MCF 10A (cell line): ENCODE results near the gene HLF. TPM values are rescaled to one million over a fixed set of nuclear protein-coding genes. Genes with fewer than 3 reads are reported as not detected.

Experiments used
- BruUV-seq: library from RNA; stranded (reverse); fragments of 400-500 nt; replicated peaks from 2 replicates; lab custom pipeline; 2021; lab: Mats Ljungman, UMichigan
- CTCF ChIA-PET: fragments of 300-600 bp; sonication (Branson Sonifier 250); formaldehyde crosslinking; extraction: SDS; loops from one replicate; lab custom pipeline; 2021; ENCODE audit warnings: antibody characterized with exemption, inconsistent platforms; lab: Yijun Ruan, JAX
- POLR2A ChIA-PET: fragments of 300-600, 350-650 bp; sonication (Branson Sonifier 250); formaldehyde crosslinking; extraction: SDS; loops from one replicate; lab custom pipeline; 2020; ENCODE audit warnings: antibody characterized with exemption, inconsistent platforms; lab: Yijun Ruan, JAX
- DNase-seq: peaks from one replicate; pipeline ENCODE4 v3.0.0-alpha.2; 2018; ENCODE audit not compliant: unreplicated experiment
- H3K27ac Mint-ChIP-seq: one replicate; pipeline ENCODE4 v1.8.0; 2022; ENCODE audit warnings: mild to moderate bottlenecking, low read depth, mixed read lengths; ENCODE audit not compliant: unreplicated experiment
- H3K27me3 Mint-ChIP-seq: one replicate; pipeline ENCODE4 v1.8.0; 2022; ENCODE audit warnings: mixed read lengths; ENCODE audit not compliant: insufficient read depth, unreplicated experiment
- H3K36me3 Mint-ChIP-seq: one replicate; pipeline ENCODE4 v1.8.0; 2022; ENCODE audit warnings: mild to moderate bottlenecking, moderate library complexity, mixed read lengths; ENCODE audit not compliant: insufficient read depth, unreplicated experiment
- H3K4me1 Mint-ChIP-seq: one replicate; pipeline ENCODE4 v1.8.0; 2022; ENCODE audit warnings: mixed read lengths; ENCODE audit not compliant: insufficient read depth, unreplicated experiment
- H3K4me3 Mint-ChIP-seq: one replicate; pipeline ENCODE4 v1.8.0; 2022; ENCODE audit warnings: mild to moderate bottlenecking, moderate library complexity, mixed read lengths; ENCODE audit not compliant: unreplicated experiment
- H3K9me3 Mint-ChIP-seq: one replicate; pipeline ENCODE4 v1.8.0; 2022; ENCODE audit warnings: mixed read lengths; ENCODE audit not compliant: unreplicated experiment
- CTCF ChIP-seq: fragments of 200-600 bp; IDR thresholded peaks from one replicate; pipeline ENCODE4 v1.8.0; 2022; ENCODE audit warnings: antibody characterized with exemption, mild to moderate bottlenecking; ENCODE audit not compliant: unreplicated experiment
- intact Hi-C: fragments of 100-400 bp; cut with micrococcal nuclease; formaldehyde crosslinking; loops from 2 replicates; pipeline ENCODE4 v1.14.1; 2022
- total RNA-seq: library from RNA; stranded (reverse); gene quantifications from 2 replicates; pipeline ENCODE4 v1.2.3, GENCODE V29; 2022

HLF gene
- total RNA-seq, 1 experiment from 2014 or later, result 0.23 TPM

DNA sequence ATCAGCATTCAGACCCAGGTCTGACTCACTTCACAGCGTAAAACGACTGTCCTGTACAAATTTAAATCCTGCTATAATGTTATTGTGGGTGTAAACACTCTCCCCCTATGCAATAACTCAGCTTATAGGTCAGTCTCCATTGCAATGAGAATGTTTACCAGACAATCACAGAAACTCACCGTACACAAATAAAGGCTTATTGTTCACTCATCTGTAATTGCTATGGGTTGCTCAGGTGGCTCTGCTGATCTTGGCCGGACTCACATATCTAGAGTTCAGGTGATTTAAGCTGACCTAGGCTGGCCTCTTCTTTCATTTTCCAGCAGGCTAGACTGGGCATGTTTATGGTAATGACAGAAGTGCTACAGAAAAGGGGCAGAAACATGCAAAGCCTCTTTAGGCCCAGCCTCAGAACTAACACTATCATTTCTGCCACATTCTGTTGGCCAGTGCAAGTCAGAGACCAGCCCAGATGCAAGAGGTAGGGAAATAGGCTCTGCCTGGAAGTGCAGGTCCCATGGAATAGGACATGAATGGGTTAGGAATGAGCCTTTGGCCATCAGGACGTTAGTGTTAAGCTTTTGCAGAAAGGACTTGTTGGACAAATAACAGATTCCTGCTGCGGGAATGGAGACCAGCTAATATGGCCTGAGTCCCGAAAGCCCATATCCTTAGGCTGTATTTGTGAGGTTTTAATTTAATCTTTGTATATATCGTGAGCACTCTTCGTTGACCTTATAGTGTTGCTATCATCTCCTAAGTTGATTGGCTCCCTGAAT, 44.0 kb downstream of the HLF start:
- no peak for TF ChIP-seq CTCF
- H3K9me3 Mint-ChIP-seq, result no peaks in the 10 kb centered on the region
- no peaks in the 10 kb centered on the region for H3K36me3 Mint-ChIP-seq
- POLR2A ChIA-PET, result no interaction called here
- H3K27me3 Mint-ChIP-seq, result no peaks in the 10 kb centered on the region
- intact Hi-C loops, result no loop called here
- no TSS peak for BruUV-seq
- no peaks in the 10 kb centered on the region for H3K4me1 Mint-ChIP-seq
- CTCF ChIA-PET, result interaction anchor here (0.6 to 1.4 kb wide), 4 partner anchors 47 to 316 kb away, joined by 3 to 5 read pairs (median 4); no protein-coding TSS in a partner anchor
- no peak overlapping the region for H3K4me3 Mint-ChIP-seq
- H3K27ac Mint-ChIP-seq, result no peak overlapping the region
- DNase-seq, result no peak

- intact Hi-C loops, result no loop called here
- no peak overlapping the region for H3K27ac Mint-ChIP-seq
- ChIA-PET CTCF (no interaction called here), POLR2A (no interaction called here)
- no peak overlapping the region for H3K4me3 Mint-ChIP-seq
- TF ChIP-seq CTCF, result no peak
- H3K4me1 Mint-ChIP-seq, result no peaks in the 10 kb centered on the region
- H3K27me3 Mint-ChIP-seq, result no peaks in the 10 kb centered on the region
- DNase-seq, result no peak
- no TSS peak for BruUV-seq
- H3K9me3 Mint-ChIP-seq, result no peaks in the 10 kb centered on the region
- H3K36me3 Mint-ChIP-seq, result no peaks in the 10 kb centered on the region
Observed at GRCh38 chr17:55311767-55312375, 47.1 kb downstream of the HLF start.

- Mint-ChIP-seq H3K36me3 (no peaks in the 10 kb centered on the region), H3K9me3 (no peaks in the 10 kb centered on the region), H3K27me3 (no peaks in the 10 kb centered on the region), H3K4me3 (no peak overlapping the region), H3K4me1 (no peaks in the 10 kb centered on the region), H3K27ac (no peak overlapping the region)
- DNase-seq, result no peak
- ChIA-PET CTCF (interaction anchor here (0.6 to 1.1 kb wide), 5 partner anchors 14 to 46 kb away, joined by 3 to 4 read pairs (median 3); no protein-coding TSS in a partner anchor), POLR2A (no interaction called here)
- TF ChIP-seq CTCF, result no peak
- intact Hi-C loops, result no loop called here
- no TSS peak for BruUV-seq
Observed at GRCh38 chr17:55312852-55313251, 48.1 kb downstream of the HLF start.

DNA sequence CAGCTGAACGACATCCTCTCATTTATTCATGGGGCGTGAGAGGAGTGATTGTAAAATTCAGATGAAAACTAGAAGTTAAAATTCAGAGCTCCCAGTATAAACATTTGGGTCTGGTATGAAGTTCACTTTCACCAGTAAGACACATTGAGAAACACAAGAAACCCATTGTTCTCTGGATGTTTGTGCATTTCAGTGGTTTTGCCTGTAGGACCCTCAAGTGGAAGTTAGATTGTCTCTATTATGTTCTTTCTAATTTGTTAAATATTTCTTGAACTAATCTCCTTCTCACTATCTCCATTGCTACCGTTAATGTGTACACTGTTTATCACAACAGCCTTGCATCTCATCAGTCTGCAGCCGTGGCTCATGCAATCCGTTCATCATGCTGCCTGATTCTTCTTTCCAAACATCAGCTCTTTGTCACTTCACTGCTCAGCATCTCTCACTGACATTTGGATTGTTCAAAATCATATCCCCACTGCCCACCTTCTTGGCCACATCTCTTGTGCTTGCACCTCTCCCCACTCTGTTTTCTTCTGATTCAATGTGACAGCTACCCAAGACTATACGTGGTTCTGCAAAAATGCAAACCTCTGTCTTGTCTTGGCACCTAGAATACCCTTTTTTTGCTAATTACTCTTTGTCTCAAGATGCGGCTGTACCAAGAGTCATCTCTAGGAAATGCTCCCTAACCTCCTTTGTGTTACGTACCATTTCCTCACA, 49.5 kb downstream of the HLF start:
- BruUV-seq, result no TSS peak
- POLR2A ChIA-PET, result no interaction called here
- Mint-ChIP-seq H3K4me1 (no peaks in the 10 kb centered on the region), H3K4me3 (no peak overlapping the region), H3K36me3 (no peaks in the 10 kb centered on the region), H3K27ac (no peak overlapping the region), H3K27me3 (no peaks in the 10 kb centered on the region), H3K9me3 (no peaks in the 10 kb centered on the region)
- CTCF ChIA-PET, result interaction anchor here (0.6 to 1.1 kb wide), 3 partner anchors 11 to 37 kb away, joined by 3 to 4 read pairs (median 3); no protein-coding TSS in a partner anchor
- DNase-seq, result no peak
- no peak for TF ChIP-seq CTCF
- intact Hi-C loops, result no loop called here
